ENCODE measurements around the gene RNF213.

Gene RNF213

GRCh38 chr17:80433916-80434666 lies 173.4 kb downstream of the RNF213 start:
- DNase-seq (ENCODE audit: low spot score) = no peak

- no peak for DNase-seq (ENCODE audit: low spot score)
Measured at GRCh38 chr17:80437532-80437931, 176.9 kb downstream of the RNF213 start.

- DNase-seq (ENCODE audit: low spot score) = no peak
Measured at GRCh38 chr17:80438806-80439205, 178.2 kb downstream of the RNF213 start.

- DNase-seq (ENCODE audit: low spot score) = no peak
Measured at GRCh38 chr17:80439499-80439898, 178.8 kb downstream of the RNF213 start.

- DNase-seq (ENCODE audit: low spot score) = peak; percentile 69
Measured at GRCh38 chr17:80441133-80441578, 180.5 kb downstream of the RNF213 start.

GRCh38 chr17:80441598-80442322 lies 181.1 kb downstream of the RNF213 start:
- DNase-seq (ENCODE audit: low spot score) = no peak

GRCh38 chr17:80442323-80442659 lies 181.6 kb downstream of the RNF213 start:
- no peak for DNase-seq (ENCODE audit: low spot score)

GRCh38 chr17:80442764-80443163 lies 182.1 kb downstream of the RNF213 start:
- DNase-seq (ENCODE audit: low spot score) = no peak

GRCh38 chr17:80443498-80443897 lies 182.8 kb downstream of the RNF213 start:
- DNase-seq (ENCODE audit: low spot score) = no peak

GRCh38 chr17:80443916-80444643 lies 183.4 kb downstream of the RNF213 start:
- DNase-seq (ENCODE audit: low spot score) = no peak

GRCh38 chr17:80444644-80444979 lies 184.0 kb downstream of the RNF213 start:
- DNase-seq (ENCODE audit: low spot score) = no peak

GRCh38 chr17:80445007-80445725 lies 184.5 kb downstream of the RNF213 start:
- DNase-seq (ENCODE audit: low spot score) = no peak

- no peak for DNase-seq (ENCODE audit: low spot score)
Measured at GRCh38 chr17:80445726-80446110, 185.1 kb downstream of the RNF213 start.

GRCh38 chr17:80446645-80447405 lies 186.2 kb downstream of the RNF213 start:
- DNase-seq (ENCODE audit: low spot score) = no peak

- DNase-seq (ENCODE audit: low spot score) = no peak
Measured at GRCh38 chr17:80447790-80448189, 187.1 kb downstream of the RNF213 start.
